HG03064 (cell line): ENCODE data around the gene MSH3.
A peak's percentile ranks its signal among the peaks of the same experiment; 100 is the strongest.
"Not testable (repeated sequence)": the region's sequence is repeated elsewhere in the genome, so short reads cannot be mapped to it uniquely, and the experiment has no call there.

ENCODE experiments used
- ATAC-seq: cut with Tn5 transposase; IDR thresholded peaks from one replicate; pipeline ENCODE4 v1.9.1; 2021; ENCODE audit warnings: low read depth; ENCODE audit not compliant: unreplicated experiment

MSH3 gene

GRCh38 chr5:80837679-80838078 is 183.2 kb downstream of the MSH3 start:
- ATAC-seq, result peak; percentile 74

- not testable (repeated sequence) for ATAC-seq
Measured at GRCh38 chr5:80841026-80841797, 186.8 kb downstream of the MSH3 start.

- not testable (repeated sequence) for ATAC-seq
Measured at GRCh38 chr5:80846422-80846821, 192.0 kb downstream of the MSH3 start.

- ATAC-seq, result not testable (repeated sequence)
Measured at GRCh38 chr5:80850168-80850567, 195.7 kb downstream of the MSH3 start.

- no peak for ATAC-seq
Measured at GRCh38 chr5:80852331-80853245, 198.1 kb downstream of the MSH3 start.

- ATAC-seq, result no peak
Measured at GRCh38 chr5:80853413-80853812, 199.0 kb downstream of the MSH3 start.

GRCh38 chr5:80854583-80854982 is 200.1 kb downstream of the MSH3 start:
- ATAC-seq, result no peak

- ATAC-seq, result no peak
Measured at GRCh38 chr5:80860924-80861613, 206.6 kb downstream of the MSH3 start.

GRCh38 chr5:80863708-80864107 is 209.3 kb downstream of the MSH3 start:
- ATAC-seq, result no peak

GRCh38 chr5:80864109-80864508 is 209.7 kb downstream of the MSH3 start:
- ATAC-seq, result no peak

GRCh38 chr5:80864706-80865435 is 210.4 kb downstream of the MSH3 start:
- ATAC-seq, result no peak

- no peak for ATAC-seq
Measured at GRCh38 chr5:80865551-80865950, 211.1 kb downstream of the MSH3 start.

GRCh38 chr5:80866371-80866770 is 211.9 kb downstream of the MSH3 start:
- no peak for ATAC-seq

- no peak for ATAC-seq
Measured at GRCh38 chr5:80867233-80867632, 212.8 kb downstream of the MSH3 start.

GRCh38 chr5:80870442-80870841 is 216.0 kb downstream of the MSH3 start:
- no peak for ATAC-seq

GRCh38 chr5:80871541-80871961 is 217.1 kb downstream of the MSH3 start:
- ATAC-seq, result no peak

- no peak for ATAC-seq
Measured at GRCh38 chr5:80874162-80874561, 219.7 kb downstream of the MSH3 start.

- no peak for ATAC-seq
Measured at GRCh38 chr5:80877592-80877991, 223.1 kb downstream of the MSH3 start.

- no peak for ATAC-seq
Measured at GRCh38 chr5:80881726-80882125, 227.3 kb downstream of the MSH3 start.

- not testable (repeated sequence) for ATAC-seq
Measured at GRCh38 chr5:80883390-80883789, 228.9 kb downstream of the MSH3 start.
